WERI-Rb-1 (cell line): ENCODE results near the gene POPDC2.

Experiments
- DNase-seq: peaks from one replicate; pipeline ENCODE4 v3.0.0-alpha.2; 2020
- H3K27ac ChIP-seq: fragments of 250-450 bp; sonication (Bioruptor Pico); 2 replicates; pipeline ENCODE4 v1.5.1; 2020; ENCODE audit warnings: mild to moderate bottlenecking, moderate library complexity
- H3K27me3 ChIP-seq: fragments of 250-450 bp; sonication (Bioruptor Pico); 2 replicates; pipeline ENCODE4 v1.5.1; 2021; ENCODE audit warnings: mild to moderate bottlenecking, low read depth, moderate library complexity; ENCODE audit not compliant: insufficient read depth, severe bottlenecking
- H3K36me3 ChIP-seq: fragments of 250-450 bp; sonication (Bioruptor Pico); 2 replicates; pipeline ENCODE4 v1.5.1; 2020; ENCODE audit warnings: mild to moderate bottlenecking, moderate library complexity
- H3K4me3 ChIP-seq: 2 replicates; pipeline ENCODE4 v1.5.1; 2011; ENCODE audit warnings: low read depth, mild to moderate bottlenecking, control low read depth, low read length
- H3K9me3 ChIP-seq: fragments of 250-450 bp; sonication (Bioruptor Pico); 2 replicates; pipeline ENCODE4 v1.5.1; 2021; ENCODE audit warnings: mild to moderate bottlenecking, moderate library complexity; ENCODE audit not compliant: severe bottlenecking
- TF ChIP-seq, protein P1 (sequence below): IDR thresholded peaks from 2 replicates; pipeline ENCODE4 v1.5.1; 2011; ENCODE audit warnings: low read depth, mild to moderate bottlenecking, control low read depth, inconsistent platforms, low read length

POPDC2 gene

DNA sequence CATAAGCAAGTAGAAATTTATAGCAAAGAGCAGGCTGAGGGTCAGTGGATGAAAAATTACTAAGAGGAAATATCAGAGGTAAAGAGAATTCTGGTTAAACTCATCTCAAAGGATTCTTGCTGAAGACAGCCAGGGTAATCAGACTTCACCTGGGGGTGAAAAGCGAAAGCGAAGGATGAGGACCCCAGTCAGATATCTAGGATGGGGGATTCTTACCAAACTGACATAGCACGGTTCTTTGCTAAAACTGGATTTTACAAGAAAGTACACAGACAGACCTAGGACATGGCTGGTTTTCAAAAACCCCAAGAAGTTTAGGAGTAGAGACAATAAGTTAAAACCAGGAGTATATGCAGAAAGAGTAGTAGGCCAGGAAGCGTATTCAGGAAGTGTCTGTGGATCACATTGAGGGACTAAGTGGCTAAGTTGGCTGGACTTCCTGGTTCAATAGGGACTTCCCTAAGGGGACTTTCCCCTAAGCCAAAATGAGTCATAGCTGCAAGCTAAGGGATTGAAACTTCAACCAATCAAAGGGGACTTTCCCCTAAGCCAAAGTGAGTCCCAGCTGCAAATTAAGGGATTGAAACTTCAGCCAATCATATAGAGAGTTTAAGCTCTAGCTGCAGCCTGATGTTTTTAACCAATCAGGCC, 40.0 kb upstream of the POPDC2 start:
- H3K27ac ChIP-seq: no peak overlapping the region
- TF ChIP-seq, protein P1, sequence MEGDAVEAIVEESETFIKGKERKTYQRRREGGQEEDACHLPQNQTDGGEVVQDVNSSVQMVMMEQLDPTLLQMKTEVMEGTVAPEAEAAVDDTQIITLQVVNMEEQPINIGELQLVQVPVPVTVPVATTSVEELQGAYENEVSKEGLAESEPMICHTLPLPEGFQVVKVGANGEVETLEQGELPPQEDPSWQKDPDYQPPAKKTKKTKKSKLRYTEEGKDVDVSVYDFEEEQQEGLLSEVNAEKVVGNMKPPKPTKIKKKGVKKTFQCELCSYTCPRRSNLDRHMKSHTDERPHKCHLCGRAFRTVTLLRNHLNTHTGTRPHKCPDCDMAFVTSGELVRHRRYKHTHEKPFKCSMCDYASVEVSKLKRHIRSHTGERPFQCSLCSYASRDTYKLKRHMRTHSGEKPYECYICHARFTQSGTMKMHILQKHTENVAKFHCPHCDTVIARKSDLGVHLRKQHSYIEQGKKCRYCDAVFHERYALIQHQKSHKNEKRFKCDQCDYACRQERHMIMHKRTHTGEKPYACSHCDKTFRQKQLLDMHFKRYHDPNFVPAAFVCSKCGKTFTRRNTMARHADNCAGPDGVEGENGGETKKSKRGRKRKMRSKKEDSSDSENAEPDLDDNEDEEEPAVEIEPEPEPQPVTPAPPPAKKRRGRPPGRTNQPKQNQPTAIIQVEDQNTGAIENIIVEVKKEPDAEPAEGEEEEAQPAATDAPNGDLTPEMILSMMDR: no peak
- DNase-seq: no peak

DNA sequence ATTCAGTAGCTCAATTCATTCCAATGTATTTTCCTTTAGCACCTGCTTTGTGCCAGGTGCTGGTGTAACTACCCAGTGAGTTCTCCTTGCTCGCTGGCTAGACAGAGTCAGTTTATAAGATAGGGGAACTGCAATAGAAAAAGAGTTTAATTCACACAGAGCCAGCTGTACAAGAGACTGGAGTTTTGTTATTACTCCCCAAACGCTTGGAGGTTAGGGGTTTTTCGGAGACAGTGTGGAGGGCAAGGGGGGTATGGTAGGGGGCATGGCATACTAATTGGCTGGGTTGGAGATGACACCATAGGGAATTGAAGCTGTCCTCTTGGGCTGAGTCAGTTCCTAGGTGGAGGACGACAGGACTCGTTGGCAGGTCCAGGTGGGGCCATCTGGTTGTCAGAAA, 37.0 kb upstream of the POPDC2 start:
- Histone ChIP-seq H3K27me3 (no peaks in the 10 kb centered on the region), H3K36me3 (no peaks in the 10 kb centered on the region), H3K9me3 (no peaks in the 10 kb centered on the region), H3K4me3 (no peak overlapping the region), H3K27ac (no peak overlapping the region)
- DNase-seq: no peak
- TF ChIP-seq, protein P1: no peak

More for the DNA sequence above, 40.0 kb upstream of the POPDC2 start:
- no peaks in the 10 kb centered on the region for H3K36me3 ChIP-seq
- H3K4me3 ChIP-seq: no peak overlapping the region
- H3K27me3 ChIP-seq: no peaks in the 10 kb centered on the region
- no peaks in the 10 kb centered on the region for H3K9me3 ChIP-seq

DNA sequence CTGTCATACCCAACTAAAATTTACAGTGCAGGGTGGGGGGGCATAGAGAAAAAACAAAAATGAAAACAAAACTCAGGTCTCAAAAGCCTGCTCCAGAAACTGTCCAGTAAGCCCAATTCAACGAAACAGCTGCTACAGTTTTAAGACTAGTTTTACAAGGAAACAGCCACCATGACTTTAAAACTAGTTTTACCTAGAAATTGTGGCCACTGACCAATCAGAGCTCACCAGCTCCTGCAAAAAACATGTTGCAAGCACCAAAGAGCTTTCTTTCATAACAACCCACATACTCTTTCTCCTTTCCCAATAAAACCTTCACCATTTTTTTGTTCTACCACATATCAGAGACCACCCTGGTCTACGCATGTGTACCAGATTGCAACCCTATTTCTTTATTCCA, 35.1 kb upstream of the POPDC2 start:
- no peak overlapping the region for H3K27ac ChIP-seq
- no peaks in the 10 kb centered on the region for H3K27me3 ChIP-seq
- H3K36me3 ChIP-seq: no peaks in the 10 kb centered on the region
- no peak overlapping the region for H3K4me3 ChIP-seq
- H3K9me3 ChIP-seq: no peaks in the 10 kb centered on the region
- TF ChIP-seq, protein P1: no peak
- no peak for DNase-seq

DNA sequence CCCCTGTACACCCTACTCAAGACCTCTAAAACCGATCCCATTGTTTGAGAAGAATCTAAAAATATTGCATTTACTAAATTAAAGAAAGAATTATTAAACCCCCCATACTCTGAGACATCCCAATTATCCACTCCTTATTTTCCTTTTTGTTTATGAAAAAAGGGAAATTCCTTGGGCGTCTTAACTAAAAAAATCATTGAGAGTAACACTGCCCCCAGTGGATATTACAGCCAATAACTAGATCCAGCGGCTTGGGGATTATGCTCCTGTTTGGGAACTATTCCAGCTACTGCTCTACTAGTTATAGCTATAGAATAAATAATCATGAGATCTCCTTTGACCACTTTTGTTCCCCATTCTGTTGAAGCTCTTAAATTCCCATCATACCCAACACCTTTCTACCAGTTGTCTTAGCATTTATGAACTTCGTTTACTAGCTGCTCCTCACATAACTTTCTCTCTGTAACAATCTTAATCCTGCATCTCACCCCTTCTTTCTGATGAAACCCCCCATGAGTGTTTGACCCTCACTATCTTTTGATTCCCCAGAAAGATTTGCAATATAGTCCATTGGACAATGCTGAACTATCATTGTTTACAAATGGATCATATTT, 29.8 kb upstream of the POPDC2 start:
- Histone ChIP-seq H3K27me3 (no peaks in the 10 kb centered on the region), H3K4me3 (no peak overlapping the region), H3K36me3 (no peaks in the 10 kb centered on the region), H3K9me3 (no peaks in the 10 kb centered on the region), H3K27ac (no peak overlapping the region)
- TF ChIP-seq, protein P1: peak; percentile 32
- no peak for DNase-seq

DNA sequence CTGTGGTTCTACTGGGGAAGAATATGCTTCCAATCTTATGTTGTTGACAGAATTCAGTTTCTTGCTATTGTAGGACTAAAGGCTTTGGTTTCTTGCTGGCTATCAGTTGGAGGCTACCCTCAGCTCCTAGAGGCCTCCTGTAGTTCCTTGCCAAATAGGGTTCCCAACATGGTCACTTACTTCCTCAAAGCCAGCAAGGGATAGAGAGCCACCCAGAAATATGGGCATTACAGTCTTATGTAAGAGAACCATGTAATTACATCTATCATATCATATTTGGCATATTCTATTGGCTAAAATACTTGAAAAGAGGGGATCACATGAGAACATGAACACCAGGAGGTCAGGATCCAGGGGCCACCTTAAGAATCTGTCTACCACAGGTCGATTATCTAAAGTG, 23.0 kb upstream of the POPDC2 start:
- Histone ChIP-seq H3K9me3 (no peaks in the 10 kb centered on the region), H3K36me3 (no peaks in the 10 kb centered on the region), H3K27me3 (no peaks in the 10 kb centered on the region), H3K27ac (no peak overlapping the region), H3K4me3 (no peak overlapping the region)
- DNase-seq: no peak
- TF ChIP-seq, protein P1: no peak

DNA sequence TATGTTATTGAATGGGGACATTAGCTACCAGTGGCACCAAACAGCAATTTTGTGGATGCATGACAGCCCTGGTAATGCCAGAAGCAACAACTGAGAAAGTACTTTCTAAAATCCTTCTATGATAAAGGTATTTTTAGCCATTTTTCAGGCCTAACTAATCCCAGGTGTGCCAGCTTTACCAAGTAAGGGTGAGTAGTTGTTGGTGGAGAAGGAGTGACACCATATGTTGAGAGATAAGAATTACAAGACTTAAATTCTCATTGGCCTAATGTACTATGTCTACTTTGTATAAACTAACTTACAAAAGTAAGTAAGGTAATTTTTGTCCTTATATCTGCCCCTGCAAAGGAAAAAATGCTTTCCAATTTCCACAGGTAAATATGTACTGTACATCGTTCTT, 20.9 kb upstream of the POPDC2 start:
- Histone ChIP-seq H3K4me3 (no peak overlapping the region), H3K27ac (no peak overlapping the region), H3K27me3 (no peaks in the 10 kb centered on the region), H3K36me3 (no peaks in the 10 kb centered on the region), H3K9me3 (no peaks in the 10 kb centered on the region)
- no peak for DNase-seq
- TF ChIP-seq, protein P1: peak; percentile 36; the same call in 1 of the 2 replicates
